Measurements from ENCODE around the gene EPN1.
"Not testable (repeated sequence)": the region's sequence is repeated elsewhere in the genome, so short reads cannot be mapped to it uniquely, and the experiment has no call there.

Gene EPN1

DNA sequence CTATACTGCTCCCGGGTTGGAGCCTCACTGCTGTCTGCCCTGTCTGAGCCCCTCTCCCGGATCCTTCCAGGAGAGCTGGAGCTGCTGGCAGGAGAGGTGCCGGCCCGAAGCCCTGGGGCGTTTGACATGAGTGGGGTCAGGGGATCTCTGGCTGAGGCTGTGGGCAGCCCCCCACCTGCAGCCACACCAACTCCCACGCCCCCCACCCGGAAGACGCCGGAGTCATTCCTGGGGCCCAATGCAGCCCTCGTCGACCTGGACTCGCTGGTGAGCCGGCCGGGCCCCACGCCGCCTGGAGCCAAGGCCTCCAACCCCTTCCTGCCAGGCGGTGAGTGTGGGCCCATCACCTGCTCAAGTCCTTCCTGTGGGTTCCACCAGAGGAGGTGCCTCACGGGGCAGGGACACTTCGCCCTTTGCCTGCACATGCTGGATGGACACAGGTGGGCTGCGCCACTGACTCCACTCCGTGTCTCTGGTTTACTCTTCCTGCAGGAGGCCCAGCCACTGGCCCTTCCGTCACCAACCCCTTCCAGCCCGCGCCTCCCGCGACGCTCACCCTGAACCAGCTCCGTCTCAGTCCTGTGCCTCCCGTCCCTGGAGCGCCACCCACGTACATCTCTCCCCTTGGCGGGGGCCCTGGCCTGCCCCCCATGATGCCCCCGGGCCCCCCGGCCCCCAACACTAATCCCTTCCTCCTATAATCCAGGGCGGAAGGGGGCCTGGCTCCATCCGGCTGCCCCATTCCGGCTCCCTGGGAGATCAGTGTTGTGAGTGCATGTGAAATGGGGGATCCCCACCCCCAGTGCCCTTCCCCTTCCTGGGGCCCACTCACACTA, 19.8 kb downstream of the EPN1 start:
- no peak for DNase-seq

- DNase-seq, result no peak
Measured at GRCh38 chr19:55695511-55696290, 20.7 kb downstream of the EPN1 start.

GRCh38 chr19:55696301-55697068, 21.5 kb downstream of the EPN1 start:
- DNase-seq, result no peak

DNA sequence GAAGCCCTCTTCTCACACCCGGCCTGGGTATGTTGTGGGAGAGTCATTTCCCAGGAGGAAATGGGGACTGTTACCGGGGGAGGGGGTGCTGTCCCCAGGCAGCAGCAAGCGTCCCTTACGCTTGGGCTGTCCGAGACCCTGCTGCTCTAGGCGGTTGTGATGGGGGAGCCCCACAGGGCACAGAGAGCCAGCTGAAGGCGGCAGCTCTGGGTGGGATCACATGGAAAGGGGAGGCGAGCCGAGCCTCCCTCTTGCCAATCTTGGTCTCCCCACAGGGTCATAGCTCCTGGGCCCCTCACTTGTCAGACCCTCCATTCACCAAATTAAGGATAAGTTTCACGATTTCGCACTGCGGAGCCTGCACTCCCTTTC, 22.0 kb downstream of the EPN1 start:
- no peak for DNase-seq

DNA sequence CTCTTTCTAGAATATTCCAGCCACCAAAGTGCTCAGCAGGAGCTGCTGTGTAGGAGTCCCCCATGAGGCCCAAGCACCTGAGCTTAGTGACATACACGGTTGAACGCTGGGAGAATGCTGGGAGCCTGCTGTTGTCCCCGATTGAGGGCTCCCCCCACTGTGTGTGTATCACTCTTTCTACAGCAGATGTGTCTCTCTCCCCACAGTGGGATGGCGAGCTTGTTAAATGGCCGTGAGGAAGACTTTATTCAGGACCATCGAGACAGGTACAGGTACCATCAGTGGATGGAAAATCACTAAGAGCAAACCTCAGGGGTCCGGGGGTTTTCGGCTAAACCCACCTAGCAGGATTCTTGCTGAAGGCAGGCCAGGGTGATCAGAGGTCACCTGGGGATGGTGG, 22.7 kb downstream of the EPN1 start:
- no peak for DNase-seq

DNA sequence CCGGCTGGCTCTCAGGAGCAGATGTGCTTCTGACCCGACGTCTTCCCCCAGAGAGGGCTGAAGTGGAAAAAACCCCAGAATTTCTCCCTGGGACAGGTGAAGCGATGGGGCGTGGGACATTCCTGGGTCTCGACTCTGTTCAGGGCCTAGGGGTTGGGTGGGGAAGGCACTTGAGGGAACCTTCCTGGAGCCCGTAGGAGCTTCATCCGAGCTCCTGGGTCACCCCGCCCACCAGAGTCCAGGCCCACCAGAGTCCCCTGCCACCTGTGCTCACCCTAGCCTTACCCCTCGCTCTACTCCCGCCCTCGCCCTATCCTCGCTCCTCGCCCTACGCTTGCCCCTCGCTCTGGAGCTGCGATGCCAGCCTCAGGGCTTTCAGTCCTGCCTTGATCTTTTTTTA, 23.2 kb downstream of the EPN1 start:
- DNase-seq, result no peak

DNA sequence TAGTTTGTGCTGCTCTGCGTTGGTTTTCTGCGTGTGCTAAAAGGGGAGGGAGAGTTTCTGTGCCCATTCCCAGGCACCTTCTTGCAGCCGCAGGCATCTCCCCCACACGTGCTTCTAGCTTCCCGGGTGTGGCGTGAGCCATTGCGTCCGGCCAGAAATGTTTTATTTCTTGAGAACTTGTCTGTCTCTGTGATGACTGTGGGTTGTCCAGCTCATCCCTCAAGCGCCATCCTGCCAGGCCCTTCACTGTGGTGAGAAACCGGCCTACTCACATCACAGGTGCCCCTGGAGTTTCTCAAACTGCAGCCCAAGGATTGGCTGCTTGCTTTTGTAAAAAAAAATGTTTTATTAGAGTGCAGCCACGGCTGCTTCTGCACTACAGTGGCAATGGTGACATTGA, 24.2 kb downstream of the EPN1 start:
- no peak for DNase-seq

GRCh38 chr19:55700813-55701212, 25.8 kb downstream of the EPN1 start:
- DNase-seq, result no peak

GRCh38 chr19:55702131-55702627, 27.2 kb downstream of the EPN1 start:
- DNase-seq, result no peak

GRCh38 chr19:55703790-55704215, 28.8 kb downstream of the EPN1 start:
- no peak for DNase-seq

GRCh38 chr19:55704494-55705245, 29.6 kb downstream of the EPN1 start:
- DNase-seq, result no peak

GRCh38 chr19:55705972-55706371, 30.9 kb downstream of the EPN1 start:
- no peak for DNase-seq

DNA sequence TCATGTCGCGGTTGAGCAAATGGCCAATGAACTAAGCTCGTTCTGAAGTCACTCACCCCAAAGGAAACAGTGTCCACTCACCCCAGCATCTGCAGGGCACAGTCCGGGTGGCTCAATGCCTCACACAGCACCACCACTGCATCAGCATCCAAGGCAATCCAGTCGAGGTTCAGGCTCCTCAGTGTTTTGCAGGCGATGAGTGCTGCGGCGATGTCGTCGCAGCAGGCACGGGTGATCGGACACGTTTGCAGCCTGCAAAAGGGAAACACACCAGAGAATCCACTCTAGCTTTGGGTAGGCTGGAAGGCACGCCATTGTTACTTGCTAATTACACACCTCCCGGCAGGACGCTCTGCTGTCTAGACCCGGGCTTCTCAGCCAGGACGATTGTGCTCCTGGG, 36.7 kb downstream of the EPN1 start:
- DNase-seq, result no peak

GRCh38 chr19:55712804-55713631, 38.0 kb downstream of the EPN1 start:
- no peak for DNase-seq

DNA sequence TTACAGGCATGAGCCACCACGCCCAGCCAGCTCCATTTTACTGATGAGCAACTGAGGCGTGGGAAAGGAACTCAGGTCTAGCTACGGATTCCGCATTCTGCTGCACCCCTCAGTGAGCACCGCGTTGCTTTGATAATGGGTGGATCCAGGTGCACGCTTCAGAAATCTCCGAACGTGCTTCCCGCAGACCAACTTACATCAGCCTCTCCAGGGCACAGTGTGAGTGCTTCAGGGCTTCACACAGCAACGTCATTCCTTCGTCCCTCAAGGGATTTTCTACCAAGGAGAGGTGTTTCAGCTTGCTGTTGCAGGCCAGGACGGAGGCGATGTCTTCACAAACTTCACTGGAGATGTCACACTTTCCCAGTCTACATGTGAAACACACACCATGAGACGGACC, 41.5 kb downstream of the EPN1 start:
- no peak for DNase-seq

DNA sequence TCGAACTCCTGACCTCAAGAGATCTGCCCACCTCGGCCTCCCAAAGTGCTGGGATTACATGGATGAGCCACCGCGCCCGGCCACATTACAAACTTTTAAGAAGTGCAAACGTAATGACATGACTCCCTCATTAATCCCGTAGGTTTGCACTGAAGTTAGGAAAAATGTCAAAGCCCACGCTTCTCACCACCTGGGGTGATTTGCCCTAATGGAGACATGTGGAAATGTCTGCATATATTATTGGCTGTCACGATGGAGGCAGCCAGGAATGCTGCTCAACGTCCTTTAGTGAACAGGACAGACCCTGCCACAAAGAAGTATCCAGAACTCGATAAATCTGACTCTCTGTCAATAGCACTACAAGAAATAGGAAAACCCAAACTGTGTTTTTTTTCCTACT, 42.2 kb downstream of the EPN1 start:
- no peak for DNase-seq

DNA sequence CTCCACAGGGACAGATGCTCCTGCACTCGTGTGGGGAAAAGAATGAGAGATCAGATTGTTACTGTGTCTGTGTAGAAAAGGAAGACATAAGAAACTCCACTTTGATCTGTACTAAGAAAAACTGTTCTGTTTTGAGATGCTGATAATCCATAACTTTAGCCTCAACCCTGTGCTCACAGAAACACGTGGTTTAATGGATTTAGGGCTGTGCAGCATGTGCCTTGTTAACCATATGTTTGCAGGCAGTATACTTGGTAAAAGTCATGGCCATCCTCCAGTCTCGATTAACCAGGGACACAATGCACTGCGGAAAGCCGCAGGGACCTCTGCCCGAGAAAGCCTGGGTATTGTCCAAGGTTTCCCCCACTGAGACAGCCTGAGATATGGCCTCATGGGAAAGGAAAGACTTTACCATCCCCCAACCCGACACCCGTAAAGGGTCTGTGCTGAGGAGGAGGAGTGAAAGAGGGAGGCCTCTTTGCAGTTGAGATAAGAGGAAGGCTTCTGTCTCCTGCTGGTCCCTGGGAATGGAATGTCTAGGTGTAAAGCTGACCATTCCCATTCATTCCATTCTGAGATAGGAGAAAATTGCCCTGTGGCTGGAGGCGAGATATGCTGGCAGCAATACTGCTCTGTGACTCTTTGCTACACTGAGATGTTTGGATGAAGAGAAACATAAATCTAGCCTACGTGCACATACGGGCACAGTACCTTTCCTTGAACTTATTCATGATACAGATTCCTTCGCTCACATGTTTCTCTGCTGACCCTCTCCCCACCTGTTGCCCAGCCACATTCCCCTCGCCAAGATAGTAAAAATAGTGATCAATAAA, 43.1 kb downstream of the EPN1 start:
- not testable (repeated sequence) for DNase-seq

DNA sequence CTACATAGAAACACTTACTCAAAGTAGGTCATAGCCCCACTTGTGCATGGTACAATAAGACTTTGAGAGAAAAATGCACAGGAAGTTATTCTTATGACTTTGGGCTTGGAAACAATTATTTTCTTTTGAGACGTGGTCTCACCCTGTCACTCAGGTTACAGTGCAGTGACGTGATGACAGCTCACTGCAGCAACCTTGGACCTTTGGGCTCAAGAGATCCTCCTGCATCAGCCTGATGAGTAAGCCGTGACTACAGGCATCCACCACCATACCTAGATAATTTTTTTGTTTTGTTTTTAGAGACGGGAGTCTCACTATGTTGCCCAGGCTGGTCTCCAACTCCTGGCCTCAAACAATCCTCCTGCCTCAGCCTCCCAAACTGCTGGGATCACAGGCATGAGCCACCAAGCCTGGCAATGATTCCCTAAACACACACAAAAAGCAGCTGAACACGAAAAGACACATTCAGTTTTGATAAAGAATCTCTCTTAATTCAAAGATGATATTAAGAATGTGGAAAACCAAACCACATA, 45.3 kb downstream of the EPN1 start:
- no peak for DNase-seq

DNA sequence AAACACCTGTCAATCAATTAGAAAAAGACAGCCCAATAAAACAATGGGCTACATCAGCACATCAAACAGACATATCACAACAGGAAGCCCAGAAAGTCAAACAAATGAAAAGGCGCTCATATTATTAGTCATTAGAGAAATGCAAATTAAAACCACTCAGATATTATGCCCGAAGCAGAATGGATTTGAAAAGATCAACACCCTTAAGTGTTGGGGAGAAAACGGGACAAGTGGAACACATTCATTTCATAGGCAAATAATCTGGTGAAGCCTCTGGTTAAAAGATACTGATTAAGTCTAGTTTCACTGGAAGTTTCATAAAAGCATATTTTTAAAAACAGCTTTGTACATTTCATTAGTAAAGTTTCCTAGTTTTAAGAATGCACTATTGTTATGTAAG, 45.8 kb downstream of the EPN1 start:
- DNase-seq, result no peak

DNA sequence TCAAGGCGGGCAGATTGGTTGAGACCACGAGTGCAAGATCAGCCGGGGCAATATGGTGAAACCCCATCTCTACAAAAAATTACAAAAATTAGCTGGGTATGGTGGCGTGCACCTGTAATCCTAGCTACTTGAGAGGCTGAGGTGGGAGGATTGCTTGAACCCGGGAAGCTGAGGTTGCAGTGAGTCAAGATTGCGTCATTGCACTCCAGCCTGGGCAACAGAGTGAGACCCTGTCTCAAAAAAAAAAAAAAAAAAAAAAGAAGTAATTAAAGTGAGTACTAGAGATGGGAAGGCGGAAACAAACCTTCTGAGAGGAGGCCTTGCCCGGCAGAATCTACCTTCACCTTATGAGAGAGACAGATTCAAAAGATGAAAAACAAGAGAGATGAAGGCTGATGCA, 48.5 kb downstream of the EPN1 start:
- DNase-seq, result no peak

Measured in SIG-M5 (cell line).